ENCODE data around the gene TAGLN.

DNA sequence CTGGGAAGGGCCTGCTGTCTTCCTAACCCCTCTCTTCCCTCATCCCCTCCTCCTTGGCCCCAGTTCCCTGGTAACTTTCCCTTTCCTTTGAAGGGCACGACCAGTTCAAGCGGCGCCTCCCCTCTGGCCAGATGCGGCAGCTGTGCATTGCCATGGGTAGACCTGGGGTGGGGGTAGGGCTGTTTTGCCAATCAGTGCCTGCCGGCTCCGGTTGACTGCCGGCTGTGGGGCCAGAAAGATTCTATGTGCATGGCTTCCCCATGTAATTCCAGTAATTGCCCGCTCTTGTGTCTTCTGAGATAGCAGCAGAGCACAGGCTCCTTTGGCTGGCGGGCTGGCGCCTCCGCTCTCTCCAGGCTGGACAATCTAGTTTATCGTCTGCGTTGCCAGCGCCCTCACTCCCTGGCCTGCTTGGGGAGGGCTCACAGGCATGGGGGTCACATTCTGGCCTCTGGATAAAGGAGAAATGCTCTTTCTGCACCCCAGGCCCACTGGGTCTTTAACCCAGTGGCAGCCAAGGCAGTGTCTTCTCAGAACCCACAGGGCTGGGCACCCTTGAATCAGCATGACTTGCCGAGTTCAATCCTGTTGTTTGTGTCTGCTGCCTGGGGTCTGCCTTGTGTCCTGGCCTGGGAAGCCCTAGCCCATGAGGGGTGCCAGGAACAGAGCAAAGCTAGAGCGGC is 11.2 kb upstream of the TAGLN start:
- no peak for TF ChIP-seq EZH2 (IDR thresholded peaks at IDR 0.05; ENCODE audit: insufficient read depth, poor library complexity, severe bottlenecking)
- TF ChIP-seq EZH2phosphoT487 (IDR thresholded peaks at IDR 0.05; ENCODE audit: insufficient read depth, low read depth), result no peak
